IMR-90 (cell line): ENCODE data around the gene RBBP8NL.

Experiments
- CHD1 ChIP-seq: IDR thresholded peaks from 2 replicates; pipeline ENCODE4 v1.6.1; 2012; ENCODE audit warnings: low read depth, low read length, improper control_type of control experiment
- CTCF ChIP-seq: conservative IDR thresholded peaks from 2 replicates; pipeline ENCODE4 v1.5.1; 2012; ENCODE audit warnings: mild to moderate bottlenecking, low read depth, low read length, improper control_type of control experiment
- FOS ChIP-seq: fragments of 150-350 bp; IDR thresholded peaks from 2 replicates; pipeline ENCODE4 v1.6.1; 2016; ENCODE audit warnings: low read depth, low read length
- MAFK ChIP-seq: IDR thresholded peaks from 2 replicates; pipeline ENCODE4 v1.6.1; 2012; ENCODE audit warnings: low read depth, low read length, improper control_type of control experiment
- MXI1 ChIP-seq: IDR thresholded peaks from 2 replicates; pipeline ENCODE4 v1.6.1; 2012; ENCODE audit warnings: low read depth, mild to moderate bottlenecking, low read length, moderate library complexity, borderline replicate concordance
- NFE2L2 ChIP-seq: fragments of 150-350 bp; IDR thresholded peaks from 2 replicates; pipeline ENCODE4 v1.6.1; 2016; ENCODE audit warnings: low read depth, mild to moderate bottlenecking, low read length
- POLR2A ChIP-seq: IDR thresholded peaks from 2 replicates; pipeline ENCODE4 v1.6.1; 2012; ENCODE audit warnings: mild to moderate bottlenecking, low read depth, low read length
- RAD21 ChIP-seq: IDR thresholded peaks from 2 replicates; pipeline ENCODE4 v1.6.1; 2012; ENCODE audit warnings: low read length, improper control_type of control experiment
- RCOR1 ChIP-seq: IDR thresholded peaks from 2 replicates; pipeline ENCODE4 v1.6.1; 2012; ENCODE audit warnings: mild to moderate bottlenecking, low read length, improper control_type of control experiment; ENCODE audit not compliant: insufficient replicate concordance
- RFX5 ChIP-seq: IDR thresholded peaks from 2 replicates; pipeline ENCODE4 v1.8.0; 2012; ENCODE audit warnings: low read depth, mild to moderate bottlenecking, low read length, moderate library complexity
- SMC3 ChIP-seq: fragments of 150-350 bp; IDR thresholded peaks from 2 replicates; pipeline ENCODE4 v1.6.1; 2016; ENCODE audit warnings: low read depth, mild to moderate bottlenecking, antibody characterized with exemption, low read length, moderate library complexity
- TF ChIP-seq, protein P1 (sequence below): fragments of 150-350 bp; IDR thresholded peaks from 2 replicates; pipeline ENCODE4 v1.6.1; 2017; ENCODE audit warnings: mild to moderate bottlenecking, antibody characterized with exemption, low read length, low read depth

GRCh38 chr20:62428396-62429295 lies 1.3 kb upstream of the RBBP8NL start:
- TF ChIP-seq CTCF, result no peak
- TF ChIP-seq, protein P1, sequence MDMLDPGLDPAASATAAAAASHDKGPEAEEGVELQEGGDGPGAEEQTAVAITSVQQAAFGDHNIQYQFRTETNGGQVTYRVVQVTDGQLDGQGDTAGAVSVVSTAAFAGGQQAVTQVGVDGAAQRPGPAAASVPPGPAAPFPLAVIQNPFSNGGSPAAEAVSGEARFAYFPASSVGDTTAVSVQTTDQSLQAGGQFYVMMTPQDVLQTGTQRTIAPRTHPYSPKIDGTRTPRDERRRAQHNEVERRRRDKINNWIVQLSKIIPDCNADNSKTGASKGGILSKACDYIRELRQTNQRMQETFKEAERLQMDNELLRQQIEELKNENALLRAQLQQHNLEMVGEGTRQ, result no peak
- TF ChIP-seq CHD1, result no peak
- TF ChIP-seq SMC3, result no peak
- no peak for TF ChIP-seq FOS
- TF ChIP-seq RAD21, result no peak
- TF ChIP-seq MAFK, result no peak
- TF ChIP-seq NFE2L2, result no peak
- TF ChIP-seq RFX5, result no peak
- TF ChIP-seq POLR2A, result no peak
- no peak for TF ChIP-seq RCOR1
- TF ChIP-seq MXI1, result no peak
